ENCODE data around the gene PIK3CA.
"Not testable (repeated sequence)": the region's sequence is repeated elsewhere in the genome, so short reads cannot be mapped to it uniquely, and the experiment has no call there.

Gene PIK3CA

GRCh38 chr3:179215550-179215949 is 67.4 kb downstream of the PIK3CA start:
- not testable (repeated sequence) for DNase-seq

GRCh38 chr3:179218213-179218612 is 70.1 kb downstream of the PIK3CA start:
- DNase-seq: not testable (repeated sequence)

- no peak for DNase-seq
These were observed 75.4 kb downstream of the PIK3CA start for GRCh38 chr3:179223548-179223947.

GRCh38 chr3:179224584-179224983 is 76.4 kb downstream of the PIK3CA start:
- no peak for DNase-seq

GRCh38 chr3:179227349-179227748 is 79.2 kb downstream of the PIK3CA start:
- DNase-seq: no peak

GRCh38 chr3:179229177-179229576 is 81.0 kb downstream of the PIK3CA start:
- no peak for DNase-seq

GRCh38 chr3:179233043-179233442 is 84.9 kb downstream of the PIK3CA start:
- no peak for DNase-seq

- no peak for DNase-seq
These were observed 86.0 kb downstream of the PIK3CA start for GRCh38 chr3:179234199-179234598.

- DNase-seq: no peak
These were observed 88.6 kb downstream of the PIK3CA start for GRCh38 chr3:179236669-179237301.

- not testable (repeated sequence) for DNase-seq
These were observed 92.1 kb downstream of the PIK3CA start for GRCh38 chr3:179240299-179240698.

- DNase-seq: not testable (repeated sequence)
These were observed 94.7 kb downstream of the PIK3CA start for GRCh38 chr3:179242859-179243258.

- no peak for DNase-seq
These were observed 96.7 kb downstream of the PIK3CA start for GRCh38 chr3:179244878-179245277.

GRCh38 chr3:179247289-179248015 is 99.3 kb downstream of the PIK3CA start:
- no peak for DNase-seq

- DNase-seq: no peak
These were observed 102.8 kb downstream of the PIK3CA start, which contains the start of gene KCNMB3 for GRCh38 chr3:179250803-179251476. TSS of gene KCNMB3 (minus strand) at chr3:179251114. CDS start at chr3:179250990, 124 bp downstream.

- DNase-seq: no peak
These were observed 108.7 kb downstream of the PIK3CA start for GRCh38 chr3:179256813-179257212.

GRCh38 chr3:179257742-179258141 is 109.6 kb downstream of the PIK3CA start:
- not testable (repeated sequence) for DNase-seq

- DNase-seq: no peak
These were observed 110.7 kb downstream of the PIK3CA start for GRCh38 chr3:179258820-179259219.

- DNase-seq: not testable (repeated sequence)
These were observed 112.0 kb downstream of the PIK3CA start for GRCh38 chr3:179259959-179260756.

- DNase-seq: peak; percentile 58
These were observed 113.0 kb downstream of the PIK3CA start for GRCh38 chr3:179260949-179261765.

- DNase-seq: no peak
These were observed 115.0 kb downstream of the PIK3CA start for GRCh38 chr3:179263134-179263533.

- no peak for DNase-seq
These were observed 116.3 kb downstream of the PIK3CA start for GRCh38 chr3:179264449-179264848.

GRCh38 chr3:179265092-179265491 is 116.9 kb downstream of the PIK3CA start:
- no peak for DNase-seq
